H9 (cell line): ENCODE measurements around the gene DMAC2. TPM values are rescaled to one million over a fixed set of nuclear protein-coding genes. Genes with fewer than 3 reads are reported as not detected.

Source experiments
- DNase-seq: peaks from one replicate; pipeline ENCODE4 v3.0.0-alpha.2; 2017
- H2AFZ ChIP-seq: one replicate; pipeline ENCODE4 v1.6.1; 2013; ENCODE audit warnings: mild to moderate bottlenecking, low read length, control low read depth, moderate library complexity
- H2AK5ac ChIP-seq: 2 replicates; pipeline ENCODE4 v1.6.1; 2013; ENCODE audit warnings: low read length, control low read depth, mixed read lengths; ENCODE audit not compliant: insufficient read length
- H2BK120ac ChIP-seq: one replicate; pipeline ENCODE4 v1.6.1; 2013; ENCODE audit warnings: low read depth, mild to moderate bottlenecking, low read length, control low read depth, inconsistent platforms; ENCODE audit not compliant: poor library complexity, severe bottlenecking
- H2BK12ac ChIP-seq: 2 replicates; pipeline ENCODE4 v1.6.1; 2013; ENCODE audit warnings: low read length, control low read depth, mixed read lengths, low read depth; ENCODE audit not compliant: insufficient read length
- H2BK15ac ChIP-seq: 2 replicates; pipeline ENCODE4 v1.6.1; 2013; ENCODE audit warnings: low read depth, low read length, control low read depth
- H2BK20ac ChIP-seq: one replicate; pipeline ENCODE4 v1.6.1; 2013; ENCODE audit warnings: low read depth, mild to moderate bottlenecking, low read length, control low read depth, inconsistent platforms; ENCODE audit not compliant: poor library complexity, severe bottlenecking
- H2BK5ac ChIP-seq: 2 replicates; pipeline ENCODE4 v1.6.1; 2013; ENCODE audit warnings: low read length, control low read depth, mixed read lengths; ENCODE audit not compliant: insufficient read length
- H3K14ac ChIP-seq: 2 replicates; pipeline ENCODE4 v1.6.1; 2013; ENCODE audit warnings: low read length, control low read depth; ENCODE audit not compliant: insufficient read depth
- H3K18ac ChIP-seq: 2 replicates; pipeline ENCODE4 v1.6.1; 2013; ENCODE audit warnings: low read depth, mild to moderate bottlenecking, mixed read lengths, low read length, control low read depth; ENCODE audit not compliant: insufficient read length
- H3K23ac ChIP-seq: 2 replicates; pipeline ENCODE4 v1.6.1; 2013; ENCODE audit warnings: low read length, control low read depth, mixed read lengths, low read depth; ENCODE audit not compliant: insufficient read length
- H3K23me2 ChIP-seq: 2 replicates; pipeline ENCODE4 v1.6.1; 2013; ENCODE audit warnings: low read depth, mild to moderate bottlenecking, mixed read lengths, low read length, control low read depth; ENCODE audit not compliant: insufficient read length, poor library complexity, severe bottlenecking
- H3K27ac ChIP-seq: 2 replicates; pipeline ENCODE4 v1.5.1; 2013; ENCODE audit warnings: low read length, control low read depth, mixed read lengths, low read depth; ENCODE audit not compliant: insufficient read length
- H3K27me3 ChIP-seq: 2 replicates; pipeline ENCODE4 v1.6.1; 2013; ENCODE audit warnings: low read length, control low read depth, inconsistent platforms; ENCODE audit not compliant: insufficient read depth
- H3K4ac ChIP-seq: 2 replicates; pipeline ENCODE4 v1.6.1; 2013; ENCODE audit warnings: low read depth, mild to moderate bottlenecking, control low read depth, inconsistent platforms, low read length, moderate library complexity
- H3K4me1 ChIP-seq: 2 replicates; pipeline ENCODE4 v1.6.1; 2013; ENCODE audit warnings: low read length, control low read depth, inconsistent platforms; ENCODE audit not compliant: insufficient read depth
- H3K4me2 ChIP-seq: 2 replicates; pipeline ENCODE4 v1.6.1; 2013; ENCODE audit warnings: low read length, control low read depth, mixed read lengths; ENCODE audit not compliant: insufficient read length, insufficient read depth
- H3K56ac ChIP-seq: 2 replicates; pipeline ENCODE4 v1.6.1; 2013; ENCODE audit warnings: low read depth, mild to moderate bottlenecking, mixed read lengths, low read length, control low read depth; ENCODE audit not compliant: insufficient read length
- H3K79me1 ChIP-seq: 2 replicates; pipeline ENCODE4 v1.6.1; 2013; ENCODE audit warnings: low read depth, mild to moderate bottlenecking, moderate library complexity, low read length, control low read depth, inconsistent platforms; ENCODE audit not compliant: insufficient read depth, poor library complexity, severe bottlenecking
- H3K79me2 ChIP-seq: 2 replicates; pipeline ENCODE4 v1.6.1; 2013; ENCODE audit warnings: low read length, control low read depth, inconsistent platforms; ENCODE audit not compliant: insufficient read depth
- H3K9ac ChIP-seq: 2 replicates; pipeline ENCODE4 v1.6.1; 2013; ENCODE audit warnings: low read length, control low read depth, mixed read lengths; ENCODE audit not compliant: insufficient read length; ENCODE audit errors: extremely low read depth
- H3K9me3 ChIP-seq: one replicate; pipeline ENCODE4 v1.6.1; 2013; ENCODE audit warnings: low read depth, low read length, inconsistent platforms; ENCODE audit not compliant: control insufficient read depth
- H3T11ph ChIP-seq: one replicate; pipeline ENCODE4 v1.6.1; 2013; ENCODE audit warnings: mild to moderate bottlenecking, low read length, control low read depth, inconsistent platforms
- H4K20me1 ChIP-seq: one replicate; pipeline ENCODE4 v1.6.1; 2013; ENCODE audit not compliant: control insufficient read depth, insufficient read length, insufficient read depth
- H4K5ac ChIP-seq: 2 replicates; pipeline ENCODE4 v1.6.1; 2013; ENCODE audit warnings: low read depth, mild to moderate bottlenecking, mixed read lengths, low read length, control low read depth; ENCODE audit not compliant: insufficient read length
- H4K8ac ChIP-seq: replicated peaks from 2 replicates; pipeline ENCODE4 v1.6.1; 2013; ENCODE audit warnings: low read length, control low read depth, mixed read lengths, low read depth; ENCODE audit not compliant: insufficient read length
- H4K91ac ChIP-seq: 2 replicates; pipeline ENCODE4 v1.6.1; 2013; ENCODE audit warnings: low read depth, mild to moderate bottlenecking, moderate library complexity, mixed read lengths, low read length, control low read depth; ENCODE audit not compliant: insufficient read length
- H3K27ac Mint-ChIP-seq, 3 experiments: 2 replicates in 2 of 3; 3 replicates in 1 of 3; pipeline ENCODE4 v1.8.0; 2020 to 2021; ENCODE audit warnings: mixed read lengths in 3 of 3, mild to moderate bottlenecking in 1 of 3, moderate library complexity in 1 of 3
- H3K27me3 Mint-ChIP-seq: 2 replicates; pipeline ENCODE4 v1.8.0; 2021; ENCODE audit warnings: low read depth, mild to moderate bottlenecking, moderate library complexity, mixed read lengths
- H3K36me3 Mint-ChIP-seq, 3 experiments: 2 replicates in 2 of 3; 3 replicates in 1 of 3; pipeline ENCODE4 v1.8.0; 2020 to 2021; ENCODE audit warnings: low read depth in 3 of 3, mixed read lengths in 3 of 3; ENCODE audit not compliant: insufficient read depth in 1 of 3
- H3K4me1 Mint-ChIP-seq, 2 experiments: 2 replicates each; pipeline ENCODE4 v1.8.0; 2020; ENCODE audit warnings: mixed read lengths in 2 of 2
- H3K4me3 Mint-ChIP-seq, 2 experiments: 2 replicates in 1 of 2; 3 replicates in 1 of 2; pipeline ENCODE4 v1.8.0; 2020 to 2021; ENCODE audit warnings: mild to moderate bottlenecking in 2 of 2, mixed read lengths in 2 of 2, moderate library complexity in 1 of 2
- H3K9me3 Mint-ChIP-seq, 2 experiments: 2 replicates in 1 of 2; 3 replicates in 1 of 2; pipeline ENCODE4 v1.8.0; 2020; ENCODE audit warnings: mild to moderate bottlenecking in 2 of 2, mixed read lengths in 2 of 2, moderate library complexity in 1 of 2
- CTCF ChIP-seq: fragments of 200-600 bp; sonication (generic); conservative IDR thresholded peaks from 3 replicates; pipeline ENCODE4 v1.8.0; 2021; ENCODE audit warnings: antibody characterized with exemption, mild to moderate bottlenecking
- WGBS: extraction: QIAGEN DNeasy Blood & Tissue Kit; methylation state at CpG from one replicate; pipeline ENCODE4 v1.1.7; 2013; ENCODE audit warnings: missing lambda C conversion rate, low lambda C conversion rate, mixed read lengths; ENCODE audit not compliant: insufficient read length; ENCODE audit errors: extremely low coverage; 5-methylcytosine and 5-hydroxymethylcytosine counted together
- total RNA-seq: library from RNA; stranded (reverse); gene quantifications from 2 replicates; pipeline ENCODE4 v1.2.1, GENCODE V29; 2021

Gene DMAC2
- total RNA-seq, 1 experiment from 2014 or later = 70.5 TPM

- Histone ChIP-seq H3K27ac (no peak overlapping the region), H3K9ac (no peak overlapping the region)
Observed at GRCh38 chr19:41462497-41462896, 22.8 kb upstream of the DMAC2 start.

More at GRCh38 chr19:41462497-41462896, 22.8 kb upstream of the DMAC2 start:
- no peak overlapping the region for H3K18ac ChIP-seq
- no peak overlapping the region for H4K5ac ChIP-seq
- H2BK15ac ChIP-seq = no peak overlapping the region
- peaks cover 37% of the 10 kb centered on the region for H3K9me3 ChIP-seq
- H3K23ac ChIP-seq = no peak overlapping the region
- H3K79me1 ChIP-seq = no peaks in the 10 kb centered on the region
- H2AFZ ChIP-seq = no peak overlapping the region
- Mint-ChIP-seq H3K4me1 (no peaks in the 10 kb centered on the region), H3K9me3 (peaks cover 56 to 75% of the 10 kb centered on the region in 2 experiments), H3K36me3 (peaks cover 0 to 9% (median 0%) of the 10 kb centered on the region in 3 experiments; a peak in 3 of 7 replicates), H3K27ac (no peak overlapping the region), H3K27me3 (no peaks in the 10 kb centered on the region; the same call in 1 of the 2 replicates), H3K4me3 (no peak overlapping the region)
- no peak overlapping the region for H2BK12ac ChIP-seq
- H3K4me2 ChIP-seq = no peak overlapping the region
- no peak overlapping the region for H3K14ac ChIP-seq
- H2AK5ac ChIP-seq = no peak overlapping the region
- no peak overlapping the region for H2BK20ac ChIP-seq
- H4K20me1 ChIP-seq = no peaks in the 10 kb centered on the region
- H3T11ph ChIP-seq = no peak overlapping the region
- no peak for DNase-seq
- no peaks in the 10 kb centered on the region for H3K23me2 ChIP-seq
- no peak overlapping the region for H4K8ac ChIP-seq
- no peak overlapping the region for H3K56ac ChIP-seq
- H3K79me2 ChIP-seq = no peaks in the 10 kb centered on the region
- H2BK5ac ChIP-seq = no peak overlapping the region
- H3K27me3 ChIP-seq = no peaks in the 10 kb centered on the region
- no peak overlapping the region for H4K91ac ChIP-seq
- no peaks in the 10 kb centered on the region for H3K4me1 ChIP-seq
- no CpG with 5 or more reads among the region's 6 CpGs for WGBS
- H3K4ac ChIP-seq = no peak overlapping the region
- TF ChIP-seq CTCF = no peak
- H2BK120ac ChIP-seq = no peak overlapping the region
